Glutamatergic neuron (in vitro differentiated cells): Measurements from ENCODE around the gene STPG3. TPM values are rescaled to one million over a fixed set of nuclear protein-coding genes. Genes with fewer than 3 reads are reported as not detected.
A peak's percentile ranks its signal among the peaks of the same experiment; 100 is the strongest.

Experiments used
- DNase-seq: peaks from one replicate; pipeline ENCODE4 v3.0.0; 2022
- H3K27ac Mint-ChIP-seq: one replicate; pipeline ENCODE4 v1.8.0; 2020; ENCODE audit warnings: mild to moderate bottlenecking, mixed read lengths, inconsistent platforms; ENCODE audit not compliant: unreplicated experiment
- H3K27me3 Mint-ChIP-seq: one replicate; pipeline ENCODE4 v1.8.0; 2020; ENCODE audit warnings: mild to moderate bottlenecking, moderate library complexity, mixed read lengths, inconsistent platforms; ENCODE audit not compliant: unreplicated experiment
- H3K36me3 Mint-ChIP-seq: one replicate; pipeline ENCODE4 v1.8.0; 2020; ENCODE audit warnings: mild to moderate bottlenecking, mixed read lengths, inconsistent platforms; ENCODE audit not compliant: unreplicated experiment
- H3K4me1 Mint-ChIP-seq: one replicate; pipeline ENCODE4 v1.8.0; 2020; ENCODE audit warnings: mild to moderate bottlenecking, low read depth, mixed read lengths, inconsistent platforms; ENCODE audit not compliant: unreplicated experiment
- H3K4me3 Mint-ChIP-seq: one replicate; pipeline ENCODE4 v1.8.0; 2020; ENCODE audit warnings: mild to moderate bottlenecking, mixed read lengths, inconsistent platforms; ENCODE audit not compliant: unreplicated experiment
- H3K9me3 Mint-ChIP-seq: one replicate; pipeline ENCODE4 v1.8.0; 2020; ENCODE audit warnings: mild to moderate bottlenecking, moderate library complexity, mixed read lengths, inconsistent platforms; ENCODE audit not compliant: unreplicated experiment
- CTCF ChIP-seq: fragments of 200-600 bp; sonication (generic); IDR thresholded peaks from one replicate; pipeline ENCODE4 v1.5.0; 2021; ENCODE audit not compliant: partially characterized antibody, unreplicated experiment
- total RNA-seq: library from RNA; stranded (reverse); fragmentation: NEBNext Ultra II Directional; extraction: Animal tissue kit (Norgen Biotek cat#: 25700); gene quantifications from one replicate; pipeline ENCODE4 v1.2.1, GENCODE V29; 2021; ENCODE audit not compliant: unreplicated experiment

STPG3 gene
- total RNA-seq, 1 donor from 2014 or later = not detected

DNA sequence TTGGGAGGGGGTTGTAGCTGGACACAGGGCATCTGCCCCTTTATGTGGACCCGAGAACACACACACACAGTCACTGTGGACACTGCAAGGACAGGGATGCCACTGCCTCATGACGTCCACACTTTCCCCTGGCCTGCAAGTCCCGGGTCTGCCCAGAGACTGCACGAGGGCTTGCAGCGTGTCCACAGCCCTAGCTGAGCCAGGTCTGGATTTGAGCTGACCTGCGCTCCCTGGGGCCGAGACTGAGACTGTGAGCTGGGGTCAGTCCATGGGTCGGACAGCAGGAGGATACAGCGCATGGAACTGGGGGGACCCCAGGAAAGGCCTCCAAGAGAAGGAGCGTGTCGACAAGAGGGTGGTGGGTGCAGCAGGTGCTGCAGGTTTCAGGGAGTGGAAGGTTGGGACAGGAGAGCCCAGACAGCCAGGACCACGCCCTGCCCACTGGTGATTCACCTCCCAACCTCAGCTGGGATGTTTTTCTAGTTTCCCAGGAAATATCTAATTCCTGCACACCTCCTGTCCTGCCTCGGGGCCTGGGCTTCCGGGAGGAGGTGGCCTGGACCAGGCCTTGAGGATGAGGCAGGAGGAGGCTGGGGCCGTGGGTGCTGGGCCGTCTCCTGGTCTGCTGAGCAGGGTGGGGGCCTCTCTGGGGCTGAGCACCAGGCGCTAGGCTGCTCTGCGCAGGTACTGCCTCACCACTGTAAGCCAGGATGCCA lies 24.6 kb upstream of the STPG3 start:
- no peak overlapping the region for H3K4me3 Mint-ChIP-seq
- DNase-seq = no peak
- H3K9me3 Mint-ChIP-seq = no peaks in the 10 kb centered on the region
- TF ChIP-seq CTCF = no peak
- H3K27ac Mint-ChIP-seq = no peak overlapping the region
- peaks cover 2% of the 10 kb centered on the region for H3K27me3 Mint-ChIP-seq
- peaks cover 2% of the 10 kb centered on the region for H3K4me1 Mint-ChIP-seq
- H3K36me3 Mint-ChIP-seq = no peaks in the 10 kb centered on the region

DNA sequence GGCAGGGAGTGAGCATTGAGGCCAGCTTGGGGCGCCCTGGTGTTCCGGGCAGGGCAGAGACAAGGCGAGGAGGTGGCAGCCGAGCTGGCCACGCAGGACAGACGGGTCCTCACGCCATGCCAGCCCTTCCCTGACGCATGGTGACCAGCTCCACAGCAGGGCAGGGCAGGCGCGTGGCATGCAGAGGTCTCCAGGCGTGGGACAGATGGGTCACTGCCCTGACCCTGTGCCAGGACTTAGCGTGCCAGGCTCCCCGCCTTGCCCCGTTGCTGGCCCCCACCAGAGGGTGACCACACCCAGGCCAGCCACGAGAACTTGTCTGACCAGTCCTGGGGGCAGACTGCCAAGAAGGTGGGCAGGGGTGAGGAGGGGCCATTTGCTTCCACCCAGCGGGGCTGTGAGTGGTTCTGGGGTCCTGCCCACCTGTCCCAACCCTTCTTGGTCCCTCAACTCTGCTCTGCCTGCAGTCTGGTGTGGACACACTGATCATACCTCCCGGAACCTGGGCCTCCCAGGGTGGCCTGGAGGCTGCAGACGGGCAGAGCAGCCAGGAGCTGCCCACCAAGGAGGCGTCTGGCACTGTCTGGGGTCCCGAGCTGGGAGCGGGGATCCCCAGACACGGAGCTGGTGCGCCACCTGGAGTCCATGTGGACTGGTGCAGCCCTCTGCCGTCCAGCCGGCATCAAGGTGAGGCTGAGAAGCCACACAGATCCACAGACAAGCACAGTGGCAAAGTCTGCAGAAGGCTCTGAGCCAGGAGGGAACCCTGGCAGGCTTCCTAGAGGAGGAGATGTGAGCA lies 23.8 kb upstream of the STPG3 start, which contains the start of gene RNF224:
TSS of gene RNF224 (plus strand) at position 449 of the 799 bp plus-strand sequence. CDS start 834 bp downstream, outside the sequence.
- Mint-ChIP-seq H3K27ac (no peak within 1 kb of the TSS), H3K9me3 (no peaks in the 10 kb centered on the region), H3K4me1 (peaks cover 2% of the 10 kb centered on the region), H3K27me3 (peaks cover 2% of the 10 kb centered on the region), H3K36me3 (no peaks in the 10 kb centered on the region), H3K4me3 (no peak within 1 kb of the TSS)
- peak; percentile 91 for DNase-seq
- TF ChIP-seq CTCF = peak; percentile 86

DNA sequence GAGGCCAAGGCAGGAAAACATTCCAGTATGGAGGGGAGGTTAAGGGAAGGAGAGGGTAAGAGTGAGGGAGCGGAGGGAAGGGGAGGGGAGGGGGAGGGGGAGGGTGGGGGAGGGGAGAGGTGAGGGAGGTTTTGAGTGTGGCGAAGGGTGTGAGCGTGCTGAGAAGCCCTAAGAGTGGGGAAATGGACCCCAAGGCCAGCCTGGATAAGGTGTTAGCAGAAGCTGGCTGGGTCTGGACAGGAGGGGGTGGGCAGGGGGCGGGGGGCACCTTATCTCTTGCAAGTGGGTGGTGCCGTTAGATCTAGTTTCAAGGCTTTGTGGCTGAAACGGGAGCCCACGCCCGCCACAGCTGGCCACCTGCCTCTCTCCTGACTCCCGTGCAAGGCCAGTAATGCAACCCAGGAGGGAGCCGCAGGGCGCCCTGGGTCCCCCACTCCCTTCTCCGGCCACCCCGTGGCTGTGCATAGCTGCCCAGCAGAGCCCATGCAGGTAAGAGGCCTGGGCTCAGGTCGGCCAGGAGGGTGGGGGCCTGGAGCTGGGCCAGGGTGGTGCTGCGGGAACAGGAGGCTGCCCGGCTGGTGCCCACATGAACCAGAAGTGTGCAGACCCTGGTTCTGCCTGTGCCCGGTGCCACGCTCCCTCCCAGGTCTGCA lies 23.1 kb upstream of the STPG3 start:
- DNase-seq = no peak
- Mint-ChIP-seq H3K4me3 (no peak overlapping the region), H3K36me3 (no peaks in the 10 kb centered on the region), H3K4me1 (peaks cover 2% of the 10 kb centered on the region), H3K27ac (no peak overlapping the region), H3K27me3 (peaks cover 2% of the 10 kb centered on the region), H3K9me3 (no peaks in the 10 kb centered on the region)
- no peak for TF ChIP-seq CTCF

GRCh38 chr9:137228506-137228967 lies 22.5 kb upstream of the STPG3 start:
- H3K9me3 Mint-ChIP-seq = no peaks in the 10 kb centered on the region
- no peak for DNase-seq
- no peak overlapping the region for H3K27ac Mint-ChIP-seq
- H3K36me3 Mint-ChIP-seq = no peaks in the 10 kb centered on the region
- H3K4me1 Mint-ChIP-seq = peaks cover 2% of the 10 kb centered on the region
- no peak for TF ChIP-seq CTCF
- peaks cover 2% of the 10 kb centered on the region for H3K27me3 Mint-ChIP-seq
- no peak overlapping the region for H3K4me3 Mint-ChIP-seq
